HG02759 (cell line): ENCODE data around the gene CEP72.

Experiments
- ATAC-seq: cut with Tn5 transposase; IDR thresholded peaks from one replicate; pipeline ENCODE4 v1.9.1; 2021; ENCODE audit warnings: mild to moderate bottlenecking, moderate library complexity; ENCODE audit not compliant: unreplicated experiment

The CEP72 gene

GRCh38 chr5:652023-652515, 39.9 kb downstream of the CEP72 start:
- no peak for ATAC-seq

- ATAC-seq, result no peak
These were observed 40.7 kb downstream of the CEP72 start for GRCh38 chr5:652773-653350.

- ATAC-seq, result no peak
These were observed 42.1 kb downstream of the CEP72 start for GRCh38 chr5:654071-654778.

- no peak for ATAC-seq
These were observed 43.3 kb downstream of the CEP72 start for GRCh38 chr5:655406-655805.

GRCh38 chr5:657570-657969, 45.4 kb downstream of the CEP72 start:
- ATAC-seq, result no peak

GRCh38 chr5:658103-658502, 46.0 kb downstream of the CEP72 start:
- ATAC-seq, result no peak

- ATAC-seq, result no peak
These were observed 47.5 kb downstream of the CEP72 start for GRCh38 chr5:659496-660263.

GRCh38 chr5:660491-661030, 48.4 kb downstream of the CEP72 start:
- ATAC-seq, result no peak

- no peak for ATAC-seq
These were observed 50.0 kb downstream of the CEP72 start for GRCh38 chr5:661891-662750.

- no peak for ATAC-seq
These were observed 50.8 kb downstream of the CEP72 start for GRCh38 chr5:662751-663435.

- ATAC-seq, result no peak
These were observed 51.5 kb downstream of the CEP72 start for GRCh38 chr5:663436-664342.

- no peak for ATAC-seq
These were observed 52.3 kb downstream of the CEP72 start for GRCh38 chr5:664343-664993.

- ATAC-seq, result no peak
These were observed 52.8 kb downstream of the CEP72 start for GRCh38 chr5:664994-665360.

GRCh38 chr5:665541-665955, 53.4 kb downstream of the CEP72 start:
- ATAC-seq, result no peak

- no peak for ATAC-seq
These were observed 54.0 kb downstream of the CEP72 start for GRCh38 chr5:665956-666711.

- ATAC-seq, result no peak
These were observed 54.8 kb downstream of the CEP72 start for GRCh38 chr5:666816-667498.

GRCh38 chr5:668283-668995, 56.3 kb downstream of the CEP72 start:
- no peak for ATAC-seq
